Kidney epithelial cell (primary cell): ENCODE data around the gene SFI1. TPM values are rescaled to one million over a fixed set of nuclear protein-coding genes. Genes with fewer than 3 reads are reported as not detected.
"Not testable (repeated sequence)": the region's sequence is repeated elsewhere in the genome, so short reads cannot be mapped to it uniquely, and the experiment has no call there.

Source experiments
- DNase-seq: peaks from one replicate; pipeline ENCODE4 v3.0.0-alpha.2; 2010; ENCODE audit warnings: low read depth
- H3K27me3 ChIP-seq: 2 replicates; pipeline ENCODE4 v1.6.0; 2011; ENCODE audit warnings: low read length; ENCODE audit not compliant: control insufficient read depth, insufficient read depth
- H3K36me3 ChIP-seq: 2 replicates; pipeline ENCODE4 v1.5.1; 2011; ENCODE audit warnings: low read length; ENCODE audit not compliant: control insufficient read depth, insufficient read depth
- H3K4me3 ChIP-seq: 2 replicates; pipeline ENCODE4 v1.5.1; 2011; ENCODE audit warnings: low read depth, mild to moderate bottlenecking, control low read depth, low read length
- CTCF ChIP-seq: IDR thresholded peaks from 2 replicates; pipeline ENCODE4 v1.5.1; 2011; ENCODE audit warnings: mild to moderate bottlenecking, moderate library complexity, low read length, control low read depth, inconsistent platforms; ENCODE audit not compliant: insufficient read depth, poor library complexity, severe bottlenecking
- total RNA-seq: library from RNA; depleted of rRNA; stranded (reverse); fragments of >200 nt; gene quantifications from 2 replicates; pipeline ENCODE4 v1.2.3, GENCODE V29; 2015

Gene SFI1
- total RNA-seq, 1 donor from 2014 or later = 13.2 TPM

- peak overlapping the region; percentile 74 for H3K4me3 ChIP-seq
- no peak for DNase-seq
- H3K36me3 ChIP-seq = no peaks in the 10 kb centered on the region
- H3K27me3 ChIP-seq = no peaks in the 10 kb centered on the region
- no peak for TF ChIP-seq CTCF
Measured at GRCh38 chr22:31496735-31497146, 405 bp downstream of the SFI1 start.

GRCh38 chr22:31497148-31497938 is 1.0 kb downstream of the SFI1 start:
- no peak for DNase-seq
- no peak for TF ChIP-seq CTCF

GRCh38 chr22:31501738-31502137 is 5.4 kb downstream of the SFI1 start:
- no peak for DNase-seq
- Histone ChIP-seq H3K4me3 (no peak overlapping the region), H3K27me3 (no peaks in the 10 kb centered on the region), H3K36me3 (no peaks in the 10 kb centered on the region)
- TF ChIP-seq CTCF = no peak

More at GRCh38 chr22:31497148-31497938, 1.0 kb downstream of the SFI1 start:
- peak overlapping the region; percentile 74 for H3K4me3 ChIP-seq
- H3K27me3 ChIP-seq = no peaks in the 10 kb centered on the region
- H3K36me3 ChIP-seq = no peaks in the 10 kb centered on the region

- no peak for DNase-seq
- no peaks in the 10 kb centered on the region for H3K27me3 ChIP-seq
- no peak overlapping the region for H3K4me3 ChIP-seq
- TF ChIP-seq CTCF = no peak
- H3K36me3 ChIP-seq = no peaks in the 10 kb centered on the region
Measured at GRCh38 chr22:31503211-31503964, 7.1 kb downstream of the SFI1 start.

- Histone ChIP-seq H3K36me3 (no peaks in the 10 kb centered on the region), H3K4me3 (no peak overlapping the region), H3K27me3 (no peaks in the 10 kb centered on the region)
- no peak for TF ChIP-seq CTCF
- DNase-seq = no peak
Measured at GRCh38 chr22:31504282-31504681, 7.9 kb downstream of the SFI1 start.

GRCh38 chr22:31507517-31507916 is 11.2 kb downstream of the SFI1 start:
- not testable (repeated sequence) for H3K4me3 ChIP-seq, H3K36me3 ChIP-seq, H3K27me3 ChIP-seq

More at GRCh38 chr22:31507517-31507916, 11.2 kb downstream of the SFI1 start:
- DNase-seq = not testable (repeated sequence)
